ENCODE measurements around the gene PREX1.

DNA sequence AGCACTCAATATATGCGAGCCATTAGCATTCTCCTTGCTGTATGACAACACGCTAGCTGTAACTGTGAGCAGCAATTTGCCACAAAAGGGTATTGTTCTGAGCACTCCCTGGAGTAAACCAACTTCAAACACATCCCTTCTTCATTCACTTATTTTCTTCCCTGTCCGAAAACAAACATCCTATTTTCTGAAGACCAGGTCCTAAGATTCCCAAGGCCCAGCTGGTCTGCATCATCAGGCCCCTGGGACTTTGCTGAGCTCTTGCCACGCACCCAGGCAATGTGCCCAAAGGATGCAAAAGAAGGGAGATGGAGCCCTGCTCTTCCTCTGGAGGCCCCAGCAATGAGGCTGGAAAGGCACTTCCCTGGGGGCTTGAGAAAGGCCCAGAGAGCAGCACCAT is 118.1 kb downstream of the PREX1 start:
- no peak for TF ChIP-seq POLR2A (IDR thresholded peaks at IDR 0.05)
- TF ChIP-seq CTCF (IDR thresholded peaks at IDR 0.05) = no peak
- TF ChIP-seq POLR2AphosphoS5 (IDR thresholded peaks at IDR 0.05) = no peak
